Progenitor cell of endocrine pancreas (in vitro differentiated cells): ENCODE measurements around the gene MED4. TPM values are rescaled to one million over a fixed set of nuclear protein-coding genes. Genes with fewer than 3 reads are reported as not detected.

ENCODE experiments used
- DNase-seq: peaks from one replicate; pipeline ENCODE4 v3.0.0; 2021; ENCODE audit warnings: low spot score; ENCODE audit not compliant: unreplicated experiment
- H3K27ac Mint-ChIP-seq: 2 replicates; pipeline ENCODE4 v1.8.0; 2021; ENCODE audit warnings: mild to moderate bottlenecking, moderate library complexity, mixed read lengths
- H3K27me3 Mint-ChIP-seq: 2 replicates; pipeline ENCODE4 v1.8.0; 2021; ENCODE audit warnings: mixed read lengths
- H3K36me3 Mint-ChIP-seq: 2 replicates; pipeline ENCODE4 v1.8.0; 2022; ENCODE audit warnings: mixed read lengths; ENCODE audit not compliant: insufficient read depth
- H3K4me1 Mint-ChIP-seq: 2 replicates; pipeline ENCODE4 v1.8.0; 2021; ENCODE audit warnings: low read depth, mixed read lengths
- H3K4me3 Mint-ChIP-seq: 2 replicates; pipeline ENCODE4 v1.8.0; 2021; ENCODE audit warnings: low read depth, mild to moderate bottlenecking, moderate library complexity, mixed read lengths
- H3K9me3 Mint-ChIP-seq: 2 replicates; pipeline ENCODE4 v1.8.0; 2021; ENCODE audit warnings: low read depth, mixed read lengths
- CTCF ChIP-seq: fragments of 200-600 bp; sonication (generic); IDR thresholded peaks from one replicate; pipeline ENCODE4 v1.5.0; 2021; ENCODE audit warnings: antibody characterized with exemption, mild to moderate bottlenecking; ENCODE audit not compliant: unreplicated experiment
- total RNA-seq: library from RNA; stranded (reverse); gene quantifications from 2 replicates; pipeline ENCODE4 v1.2.1, GENCODE V29; 2021

MED4 gene
- total RNA-seq, 1 donor from 2014 or later: 56.1 TPM

DNA sequence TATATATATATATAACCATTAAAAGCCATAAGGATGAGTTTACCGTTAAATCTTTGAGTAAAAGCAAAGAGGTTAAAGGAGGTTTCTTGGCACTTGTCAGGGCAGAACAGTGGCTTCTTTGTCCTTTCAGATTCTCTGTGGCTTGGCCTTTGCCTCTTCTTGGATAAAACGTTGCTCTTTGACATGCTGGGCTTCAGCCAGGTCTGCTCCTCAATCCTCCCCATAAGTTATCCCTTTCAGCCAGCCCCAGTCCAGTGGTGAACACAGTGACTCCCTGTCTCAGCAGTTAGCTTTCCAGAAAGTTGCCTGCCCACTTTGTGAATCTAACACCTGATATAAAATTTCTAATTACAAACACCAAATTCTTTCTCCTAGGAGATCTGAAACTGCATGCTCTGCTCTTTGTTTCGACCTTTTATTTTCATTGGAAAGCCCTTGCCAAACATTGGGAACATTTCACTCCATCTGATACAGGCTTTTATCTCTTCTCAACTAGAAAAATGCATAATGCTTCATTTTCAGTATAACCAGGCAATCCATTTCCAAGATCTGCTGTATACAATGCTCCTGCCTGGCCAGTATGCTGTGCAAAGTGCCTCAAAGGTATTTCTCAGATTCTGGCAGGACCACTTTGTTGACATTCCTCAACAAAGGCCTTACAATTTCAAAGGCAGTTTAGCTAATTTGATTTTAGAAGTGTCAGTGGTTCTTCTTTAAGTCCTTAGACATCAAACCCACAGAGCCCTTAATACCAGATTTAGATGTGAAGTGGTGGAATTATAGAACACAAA, 16.2 kb upstream of the MED4 start:
- no peaks in the 10 kb centered on the region for H3K9me3 Mint-ChIP-seq
- TF ChIP-seq CTCF: no peak
- DNase-seq: no peak
- peak overlapping the region; percentile 5 for H3K27ac Mint-ChIP-seq
- no peaks in the 10 kb centered on the region for H3K36me3 Mint-ChIP-seq
- no peaks in the 10 kb centered on the region for H3K27me3 Mint-ChIP-seq
- no peak overlapping the region for H3K4me3 Mint-ChIP-seq
- H3K4me1 Mint-ChIP-seq: peaks cover 6% of the 10 kb centered on the region

DNA sequence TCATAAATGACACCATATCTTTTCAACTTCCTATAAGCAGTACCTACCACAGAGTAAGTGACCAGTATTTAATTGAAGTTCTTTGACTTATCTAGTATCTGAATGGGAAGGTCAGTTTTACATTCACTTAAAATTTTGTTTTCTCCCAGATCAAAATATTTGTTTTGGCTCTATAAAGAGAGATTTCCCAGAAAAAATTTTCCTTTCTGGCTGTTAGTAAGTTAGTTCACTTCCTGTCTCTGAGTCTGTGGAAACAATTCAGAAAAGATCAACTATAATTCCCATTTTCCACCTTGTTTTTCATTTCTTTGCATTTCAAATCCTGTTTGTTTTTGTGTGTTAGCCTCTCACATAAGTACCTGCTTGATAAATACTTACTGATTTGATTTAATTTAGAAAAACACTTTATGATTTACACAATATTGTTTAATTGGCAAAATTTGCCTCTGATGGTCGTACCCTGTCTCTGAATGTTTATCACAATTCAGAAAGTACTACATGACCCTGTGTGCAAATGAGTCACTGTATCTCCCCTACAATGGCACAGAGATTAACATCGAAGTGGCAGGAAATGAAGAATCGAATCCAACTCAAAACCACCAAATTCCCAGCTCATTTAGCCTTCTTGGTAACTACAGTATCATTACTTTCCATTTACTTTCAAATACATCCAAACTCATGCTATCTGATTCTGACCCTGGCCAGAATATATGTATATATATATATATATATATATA, 15.4 kb upstream of the MED4 start:
- Mint-ChIP-seq H3K4me3 (no peak overlapping the region), H3K9me3 (no peaks in the 10 kb centered on the region), H3K4me1 (peaks cover 6% of the 10 kb centered on the region), H3K27ac (no peak overlapping the region), H3K36me3 (no peaks in the 10 kb centered on the region), H3K27me3 (no peaks in the 10 kb centered on the region)
- no peak for TF ChIP-seq CTCF
- DNase-seq: no peak

DNA sequence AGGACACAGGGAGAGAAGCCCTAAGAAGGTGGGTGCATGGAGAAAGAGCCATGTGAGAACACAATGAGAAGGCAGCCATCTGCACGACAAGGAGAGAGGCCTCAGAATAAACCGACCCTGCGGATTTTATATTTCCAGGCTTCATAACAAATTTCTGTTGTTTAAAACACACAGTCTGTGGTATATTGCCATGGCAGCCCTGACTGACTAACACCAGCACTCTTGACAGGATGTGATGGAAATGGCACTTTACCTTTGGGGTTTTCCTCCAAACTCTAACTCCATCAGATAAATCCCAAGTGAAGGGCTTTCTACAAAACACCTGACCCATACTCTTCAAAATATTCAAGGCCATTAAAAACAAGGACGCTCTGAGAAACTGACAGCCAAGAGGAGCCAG, 13.2 kb upstream of the MED4 start:
- Mint-ChIP-seq H3K4me1 (peaks cover 6% of the 10 kb centered on the region), H3K27me3 (no peaks in the 10 kb centered on the region), H3K4me3 (no peak overlapping the region), H3K27ac (no peak overlapping the region), H3K36me3 (no peaks in the 10 kb centered on the region), H3K9me3 (no peaks in the 10 kb centered on the region)
- DNase-seq: no peak
- TF ChIP-seq CTCF: no peak

DNA sequence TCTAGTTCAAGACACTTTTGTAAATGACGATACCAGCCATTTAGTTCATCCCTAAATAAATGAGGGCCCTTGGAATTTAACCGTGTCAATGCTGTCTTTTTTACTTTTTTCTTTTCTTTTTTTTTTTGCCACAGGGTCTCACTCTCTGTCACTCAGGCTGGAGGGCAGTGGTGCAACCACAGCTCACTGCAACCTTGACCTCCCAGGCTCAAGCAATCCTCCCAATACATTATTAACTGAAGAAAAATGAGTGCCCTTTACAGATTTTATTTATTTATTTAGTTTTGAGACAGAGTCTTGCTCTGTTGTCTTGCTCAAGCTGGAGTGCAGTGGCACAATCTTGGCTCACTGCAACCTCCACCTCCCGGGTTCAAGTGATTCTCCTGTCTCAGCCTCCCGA, 2.9 kb upstream of the MED4 start:
- H3K4me1 Mint-ChIP-seq: peaks cover 22% of the 10 kb centered on the region
- TF ChIP-seq CTCF: no peak
- H3K4me3 Mint-ChIP-seq: no peak overlapping the region
- no peak for DNase-seq
- no peaks in the 10 kb centered on the region for H3K27me3 Mint-ChIP-seq
- H3K36me3 Mint-ChIP-seq: no peaks in the 10 kb centered on the region
- no peak overlapping the region for H3K27ac Mint-ChIP-seq
- H3K9me3 Mint-ChIP-seq: peaks cover 3% of the 10 kb centered on the region

- Mint-ChIP-seq H3K4me1 (peaks cover 30% of the 10 kb centered on the region), H3K27me3 (no peaks in the 10 kb centered on the region), H3K4me3 (no peak overlapping the region), H3K36me3 (no peaks in the 10 kb centered on the region), H3K9me3 (peaks cover 3% of the 10 kb centered on the region), H3K27ac (peak overlapping the region; percentile 7)
- no peak for DNase-seq
- no peak for TF ChIP-seq CTCF
Observed at GRCh38 chr13:48096670-48097069, 1.8 kb upstream of the MED4 start.
